ENCODE data around the gene FAM83D.

DNA sequence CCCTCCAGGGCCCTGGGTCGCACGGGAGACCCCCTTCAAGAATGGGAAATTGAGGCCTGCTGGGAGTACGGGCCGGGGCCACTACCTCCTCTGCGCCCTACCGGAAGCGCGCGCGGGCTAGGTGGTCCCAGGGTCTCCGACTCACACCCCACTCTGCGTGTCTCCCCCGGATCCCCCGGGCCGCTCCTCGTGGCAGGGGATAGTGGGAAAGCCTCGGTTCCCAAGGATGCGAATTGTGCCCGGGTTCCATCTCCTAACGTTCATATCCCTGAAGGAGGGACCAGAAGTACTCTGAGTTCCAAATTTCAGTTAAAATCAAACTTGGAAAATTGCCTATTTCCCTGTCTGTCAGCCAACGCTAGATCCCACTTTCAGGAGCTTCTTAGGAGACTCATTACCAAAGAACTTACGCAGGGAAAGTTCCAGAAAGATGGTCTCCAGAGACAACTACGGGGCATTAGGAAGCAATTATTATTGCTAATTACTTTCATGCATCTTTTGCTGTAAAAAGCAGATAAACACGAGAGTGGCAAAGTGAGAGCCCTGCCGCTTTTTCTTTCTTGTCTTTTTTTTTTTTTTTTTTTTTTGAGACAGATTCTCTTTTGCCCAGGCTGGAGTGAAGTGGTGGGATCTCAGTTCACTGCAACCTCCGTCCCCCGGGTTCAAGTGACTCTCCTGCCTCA, 858 bp downstream of the FAM83D start:
- TF ChIP-seq YY1 (IDR thresholded peaks at IDR 0.05; ENCODE audit: low read depth) = no peak
- TF ChIP-seq MAX (IDR thresholded peaks at IDR 0.05) = no peak
- TF ChIP-seq, protein P1, sequence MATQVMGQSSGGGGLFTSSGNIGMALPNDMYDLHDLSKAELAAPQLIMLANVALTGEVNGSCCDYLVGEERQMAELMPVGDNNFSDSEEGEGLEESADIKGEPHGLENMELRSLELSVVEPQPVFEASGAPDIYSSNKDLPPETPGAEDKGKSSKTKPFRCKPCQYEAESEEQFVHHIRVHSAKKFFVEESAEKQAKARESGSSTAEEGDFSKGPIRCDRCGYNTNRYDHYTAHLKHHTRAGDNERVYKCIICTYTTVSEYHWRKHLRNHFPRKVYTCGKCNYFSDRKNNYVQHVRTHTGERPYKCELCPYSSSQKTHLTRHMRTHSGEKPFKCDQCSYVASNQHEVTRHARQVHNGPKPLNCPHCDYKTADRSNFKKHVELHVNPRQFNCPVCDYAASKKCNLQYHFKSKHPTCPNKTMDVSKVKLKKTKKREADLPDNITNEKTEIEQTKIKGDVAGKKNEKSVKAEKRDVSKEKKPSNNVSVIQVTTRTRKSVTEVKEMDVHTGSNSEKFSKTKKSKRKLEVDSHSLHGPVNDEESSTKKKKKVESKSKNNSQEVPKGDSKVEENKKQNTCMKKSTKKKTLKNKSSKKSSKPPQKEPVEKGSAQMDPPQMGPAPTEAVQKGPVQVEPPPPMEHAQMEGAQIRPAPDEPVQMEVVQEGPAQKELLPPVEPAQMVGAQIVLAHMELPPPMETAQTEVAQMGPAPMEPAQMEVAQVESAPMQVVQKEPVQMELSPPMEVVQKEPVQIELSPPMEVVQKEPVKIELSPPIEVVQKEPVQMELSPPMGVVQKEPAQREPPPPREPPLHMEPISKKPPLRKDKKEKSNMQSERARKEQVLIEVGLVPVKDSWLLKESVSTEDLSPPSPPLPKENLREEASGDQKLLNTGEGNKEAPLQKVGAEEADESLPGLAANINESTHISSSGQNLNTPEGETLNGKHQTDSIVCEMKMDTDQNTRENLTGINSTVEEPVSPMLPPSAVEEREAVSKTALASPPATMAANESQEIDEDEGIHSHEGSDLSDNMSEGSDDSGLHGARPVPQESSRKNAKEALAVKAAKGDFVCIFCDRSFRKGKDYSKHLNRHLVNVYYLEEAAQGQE (IDR thresholded peaks at IDR 0.05; ENCODE audit: low read depth) = no peak
- no peak for TF ChIP-seq EP300 (IDR thresholded peaks at IDR 0.05; ENCODE audit: borderline replicate concordance)
- TF ChIP-seq CEBPB (IDR thresholded peaks at IDR 0.05) = no peak
- TF ChIP-seq FOXM1 (IDR thresholded peaks at IDR 0.05; ENCODE audit: borderline replicate concordance, low read depth) = no peak
- no peak for TF ChIP-seq TEAD4 (IDR thresholded peaks at IDR 0.05)
- no peak for TF ChIP-seq RAD21 (IDR thresholded peaks at IDR 0.05; ENCODE audit: low read depth)
- TF ChIP-seq EGR1 (IDR thresholded peaks at IDR 0.05) = no peak
- TF ChIP-seq TAF1 (IDR thresholded peaks at IDR 0.05; ENCODE audit: low read depth) = no peak

Measured in Ishikawa (cell line).